HG02938 (cell line): ENCODE data around the gene CELF5.

ENCODE experiments used
- ATAC-seq: cut with Tn5 transposase; IDR thresholded peaks from one replicate; pipeline ENCODE4 v1.9.1; 2021; ENCODE audit warnings: mild to moderate bottlenecking, moderate library complexity; ENCODE audit not compliant: unreplicated experiment

CELF5 gene

DNA sequence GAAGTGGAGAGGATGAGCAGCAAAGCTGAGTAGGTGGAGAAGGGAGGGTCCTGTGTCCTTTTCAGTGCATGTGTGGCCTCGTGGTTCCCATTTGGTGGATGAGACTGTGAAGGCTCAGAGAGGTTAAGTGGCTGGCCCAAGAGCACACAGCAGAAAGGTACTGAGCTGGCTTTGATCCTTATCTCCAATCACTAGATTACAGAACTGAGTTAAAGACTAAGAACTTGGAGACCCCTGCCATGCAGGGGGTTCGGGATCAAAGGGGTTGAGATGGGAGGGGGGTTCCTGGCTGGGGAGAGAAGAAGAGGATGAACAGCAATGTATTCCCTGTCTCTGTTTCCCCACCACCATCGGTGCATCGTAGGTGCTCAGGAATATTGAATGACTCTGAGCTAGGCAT is 11.8 kb downstream of the CELF5 start:
- no peak for ATAC-seq

DNA sequence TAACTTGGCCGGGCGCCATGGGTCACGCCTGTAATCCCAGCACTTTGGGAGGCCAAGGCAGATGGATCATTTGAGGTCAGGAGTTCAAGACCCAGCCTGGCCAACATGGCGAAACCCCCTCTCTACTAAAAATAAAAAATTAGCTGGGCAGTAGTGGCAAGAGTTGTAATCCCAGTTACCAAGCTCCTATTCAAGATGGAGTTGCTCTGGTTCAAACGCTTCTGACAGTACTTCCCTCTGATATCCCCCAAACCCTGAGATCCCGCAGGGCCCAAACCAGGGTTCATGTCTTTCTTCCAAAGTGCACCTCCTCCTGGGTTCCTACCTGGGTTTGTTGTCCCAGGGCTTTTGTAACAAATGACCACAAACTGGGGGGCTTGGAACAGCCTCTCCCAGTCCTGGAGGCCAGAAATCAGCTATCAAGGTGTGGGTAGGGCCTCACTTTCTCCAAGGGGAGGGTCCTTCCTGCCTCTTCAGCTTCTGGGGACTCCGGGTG is 13.7 kb downstream of the CELF5 start:
- ATAC-seq: no peak

DNA sequence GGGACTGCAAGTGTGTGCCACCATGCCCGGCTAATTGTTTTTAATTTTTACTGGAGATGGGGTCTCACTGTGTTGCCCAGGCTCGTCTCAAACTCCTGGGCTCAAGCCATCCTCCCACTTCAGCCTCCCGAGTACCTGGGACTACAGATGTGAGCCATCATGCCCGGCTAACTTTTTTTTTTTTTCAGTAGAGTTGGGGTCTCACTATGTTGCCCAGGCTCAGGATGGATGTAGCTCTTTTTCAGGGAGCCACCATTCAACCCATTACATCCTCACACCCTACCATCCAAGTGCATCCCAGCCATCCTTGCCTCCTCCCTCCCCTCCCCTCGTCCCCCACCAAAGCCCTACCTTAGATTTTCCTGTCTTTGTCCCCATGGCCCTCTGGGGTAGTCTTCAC is 14.9 kb downstream of the CELF5 start:
- no peak for ATAC-seq

DNA sequence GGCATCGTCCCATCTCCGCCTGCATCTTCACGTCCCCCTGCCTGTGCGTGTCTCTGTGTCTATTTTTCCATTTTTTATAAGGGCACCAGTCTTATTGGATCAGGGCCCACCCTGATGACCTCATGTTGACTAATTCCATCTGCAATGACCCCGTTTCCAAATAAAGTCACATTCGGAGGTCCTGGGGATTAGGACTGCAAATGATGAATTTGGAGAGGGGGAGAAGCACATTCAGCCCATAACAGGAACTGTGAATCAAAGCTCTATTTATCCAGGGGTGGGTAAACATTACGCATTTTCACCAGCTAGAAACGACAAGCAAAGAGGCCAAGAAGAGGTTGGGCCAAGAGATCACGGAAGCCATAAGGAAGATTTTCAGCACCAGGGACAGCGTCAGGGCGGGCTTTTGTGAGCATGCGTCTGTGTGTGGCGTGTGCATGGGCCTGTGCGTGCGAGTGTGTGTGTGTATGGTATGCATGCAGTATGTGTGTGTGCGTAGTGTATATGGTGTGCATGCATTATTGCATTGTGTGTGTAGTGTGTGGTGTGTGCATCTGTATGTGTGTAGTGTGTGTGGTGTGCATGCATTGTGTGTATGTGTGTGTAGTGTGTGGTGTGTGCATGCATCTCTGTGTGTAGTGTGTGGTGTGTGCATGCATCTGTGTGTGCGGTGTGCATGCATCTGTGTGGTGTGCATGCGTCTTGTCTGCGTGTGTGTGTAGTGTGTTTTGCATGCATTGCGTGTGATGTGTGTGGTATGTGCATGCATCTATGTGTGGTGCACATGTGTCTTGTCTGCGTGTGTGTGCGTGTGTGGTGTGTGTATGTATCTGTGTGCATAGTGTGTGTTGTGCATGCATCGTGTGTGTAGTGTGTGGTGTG is 19.6 kb downstream of the CELF5 start:
- no peak for ATAC-seq

DNA sequence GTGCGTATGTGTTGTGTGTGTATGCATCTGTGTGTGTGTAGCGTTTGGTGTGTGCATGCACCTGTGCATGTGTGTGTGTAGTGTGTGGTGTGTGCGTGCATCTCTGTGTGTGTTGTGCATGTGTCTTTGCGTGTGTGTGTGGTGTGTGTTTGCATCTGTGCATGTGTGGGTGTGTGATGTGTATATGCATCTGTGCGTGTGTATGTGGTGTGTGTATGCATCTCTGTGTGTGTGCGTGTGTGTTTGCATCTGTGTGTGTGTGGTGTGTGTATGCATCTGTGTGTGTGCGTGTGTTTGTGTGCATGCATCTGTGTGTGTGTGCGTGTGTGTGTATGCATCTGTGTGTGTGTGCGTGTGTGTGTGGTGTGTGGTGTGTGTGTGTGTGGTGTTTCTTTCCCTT is 20.6 kb downstream of the CELF5 start:
- ATAC-seq: no peak

DNA sequence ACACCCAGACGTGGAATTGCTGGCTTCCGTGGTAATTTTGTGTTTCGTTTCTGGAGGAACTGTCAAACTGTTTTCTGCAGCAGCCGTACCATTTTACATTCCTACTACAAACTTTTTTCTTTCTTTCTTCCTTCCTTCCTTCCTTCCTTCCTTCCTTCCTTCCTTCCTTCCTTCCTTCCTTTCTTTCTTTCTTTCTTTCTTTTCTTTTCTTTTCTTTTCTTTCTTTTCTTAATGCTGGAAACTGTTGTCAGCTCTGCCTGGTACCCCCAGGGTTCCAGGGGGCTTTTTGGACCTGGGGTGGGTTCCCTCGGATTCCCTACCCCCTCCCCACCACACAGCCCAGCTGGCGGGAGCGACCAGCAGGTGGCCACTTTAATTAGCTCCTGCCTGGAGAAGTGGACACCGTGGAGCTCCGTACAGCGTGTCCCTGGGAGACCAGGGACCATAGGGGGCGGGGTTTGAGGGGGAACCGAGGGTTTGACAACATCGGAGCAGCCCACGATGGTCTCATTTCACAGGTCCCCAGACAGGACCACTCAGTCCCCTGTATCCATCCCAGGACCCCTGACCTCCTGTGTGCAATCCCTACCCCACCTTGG is 24.4 kb downstream of the CELF5 start:
- no peak for ATAC-seq

DNA sequence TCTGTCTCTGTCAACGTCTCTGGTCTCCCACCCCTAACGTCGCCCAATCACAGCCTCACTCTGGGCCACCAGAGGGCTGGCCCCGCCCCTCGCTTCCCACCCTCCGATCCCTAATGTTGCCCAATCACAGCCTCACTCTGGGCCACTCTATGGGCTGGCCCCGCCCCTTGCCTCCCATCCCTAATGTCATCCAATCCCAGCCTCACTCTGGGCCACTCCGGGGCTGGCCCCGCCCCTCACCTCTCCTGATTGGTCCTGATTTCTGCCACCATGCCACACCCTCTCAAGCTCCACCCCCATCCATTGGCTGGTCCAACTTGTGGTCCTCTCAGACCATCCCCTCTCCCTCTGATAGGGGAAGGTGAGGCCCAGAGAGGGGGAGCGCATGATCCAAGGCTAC is 24.9 kb downstream of the CELF5 start:
- ATAC-seq: no peak

DNA sequence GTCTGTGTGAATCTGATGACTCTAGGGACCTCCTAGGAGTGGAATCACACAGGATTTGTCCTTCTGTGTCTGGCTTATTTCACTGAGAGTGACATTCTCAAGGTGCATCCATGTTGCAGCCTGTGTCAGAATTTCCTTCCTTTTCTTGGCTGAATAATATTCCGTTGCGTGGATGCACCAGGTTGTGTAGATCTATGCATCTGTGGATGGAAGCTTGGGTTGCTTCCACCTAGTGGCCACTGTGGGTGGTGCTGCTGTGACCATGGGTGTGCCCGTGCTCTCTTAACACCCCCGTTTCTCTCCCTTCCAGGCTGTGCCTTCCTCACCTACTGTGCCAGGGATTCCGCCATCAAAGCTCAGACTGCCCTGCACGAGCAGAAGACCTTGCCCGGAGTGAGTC is 26.2 kb downstream of the CELF5 start:
- ATAC-seq: no peak

DNA sequence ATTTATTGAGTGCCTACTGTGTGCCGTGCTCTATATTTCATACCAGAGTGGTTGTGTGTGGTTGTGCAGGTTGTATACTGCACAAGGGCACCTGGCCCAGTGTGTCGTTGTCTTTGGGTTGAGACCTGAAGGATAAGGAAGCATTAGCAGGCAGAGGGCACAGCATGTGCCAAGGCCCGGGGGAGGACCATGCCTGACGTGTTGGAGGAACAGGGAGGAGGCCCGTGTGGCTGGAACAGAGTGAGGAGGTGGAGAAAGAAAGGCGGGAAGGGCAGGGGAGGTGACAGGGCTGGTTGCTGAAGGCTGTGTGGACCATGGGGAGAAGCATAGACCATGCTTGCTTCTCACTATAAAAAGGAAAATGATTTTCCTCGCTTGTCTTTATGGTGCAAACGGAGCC is 26.8 kb downstream of the CELF5 start:
- ATAC-seq: no peak

DNA sequence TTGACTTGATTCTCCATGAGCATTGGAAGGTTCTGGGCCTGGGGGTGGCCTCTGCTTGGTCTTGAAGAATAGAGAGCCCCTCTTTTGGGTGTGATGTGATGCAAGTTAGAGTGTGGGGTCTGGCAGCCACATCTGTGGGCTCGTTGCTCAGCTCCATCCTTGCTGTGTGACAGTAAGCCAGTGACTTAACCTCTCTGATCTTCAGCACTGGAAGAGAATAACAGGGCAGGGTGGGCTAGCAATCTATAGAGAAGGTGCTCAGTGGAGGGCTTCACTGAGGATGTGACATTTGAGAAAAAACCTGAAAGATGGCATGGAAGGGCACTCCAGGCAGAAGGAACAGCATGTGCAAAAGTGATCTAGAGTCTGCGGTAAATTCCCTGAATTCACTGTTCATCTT is 28.2 kb downstream of the CELF5 start:
- ATAC-seq: no peak

DNA sequence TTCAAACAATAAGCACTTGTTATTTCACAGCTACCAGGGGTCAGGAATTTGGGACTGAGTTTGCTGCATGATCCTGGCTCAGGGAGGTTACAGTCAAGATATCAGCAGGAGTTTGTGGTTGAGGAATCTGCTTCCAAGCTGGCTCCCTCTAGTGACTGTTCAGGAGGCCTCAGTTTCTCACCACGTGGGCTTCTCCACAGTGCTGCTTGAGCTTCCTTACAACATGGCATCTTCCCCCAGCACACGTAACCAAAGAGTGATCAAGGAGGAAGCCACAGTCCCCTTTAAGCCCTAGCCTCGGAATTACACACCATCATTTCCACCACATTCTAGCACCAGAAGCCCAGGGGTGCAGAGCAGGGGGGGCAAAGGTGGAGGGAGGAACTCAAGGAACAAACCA is 28.8 kb downstream of the CELF5 start:
- no peak for ATAC-seq

DNA sequence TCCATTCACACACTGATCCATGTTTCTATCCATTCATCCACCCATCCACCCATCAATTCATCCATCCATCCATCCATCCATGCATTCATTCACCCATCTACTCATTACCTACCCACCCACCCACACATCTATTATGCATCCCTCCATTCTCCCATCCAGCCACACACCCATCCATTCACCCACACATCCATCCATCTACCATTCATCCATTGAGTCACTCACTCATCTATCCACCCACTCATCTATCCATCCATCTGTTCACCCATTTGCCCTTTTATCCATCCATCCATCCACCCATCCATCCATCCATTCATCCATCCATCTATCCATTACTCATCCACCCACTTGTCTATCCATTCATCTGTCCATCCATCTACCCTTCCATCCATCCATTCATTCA is 30.1 kb downstream of the CELF5 start:
- no peak for ATAC-seq

DNA sequence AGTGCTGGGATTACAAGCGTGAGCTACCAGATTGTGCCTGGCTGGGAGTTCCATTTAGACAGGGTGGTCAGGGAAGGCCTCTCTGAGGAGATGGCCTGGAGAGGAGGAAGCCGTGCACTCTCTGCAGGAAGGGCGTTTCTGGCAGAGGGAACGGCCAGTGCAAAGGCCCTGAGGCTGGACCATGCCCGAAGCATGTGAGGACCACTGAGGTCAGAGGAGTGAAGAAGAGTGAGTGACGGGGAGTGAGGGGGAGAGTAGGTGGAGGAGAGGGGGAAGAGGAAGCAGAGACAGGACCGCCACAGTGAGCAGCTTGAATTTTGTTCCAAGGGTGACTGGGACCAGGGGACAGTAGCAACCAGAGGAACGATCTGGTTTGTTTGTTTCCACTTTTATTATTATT is 32.6 kb downstream of the CELF5 start:
- no peak for ATAC-seq

DNA sequence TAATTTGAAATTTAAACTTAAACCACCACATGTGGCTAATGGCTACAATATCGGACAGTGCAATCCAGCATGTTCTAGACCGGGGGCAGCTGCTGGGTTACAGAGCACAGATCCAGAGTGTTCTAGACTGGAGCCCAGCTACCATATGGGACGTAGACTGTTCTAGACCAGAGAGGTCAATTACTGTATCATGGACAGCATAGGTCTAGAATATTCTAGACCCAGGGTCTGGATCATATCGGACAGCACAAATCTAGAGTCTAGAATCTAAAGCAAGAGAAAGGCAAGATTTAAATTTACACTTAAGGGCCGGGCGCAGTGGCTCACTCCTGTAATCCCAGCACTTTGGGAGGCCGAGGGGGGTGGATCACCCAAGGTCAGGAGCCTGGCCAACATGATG is 37.9 kb downstream of the CELF5 start:
- no peak for ATAC-seq

DNA sequence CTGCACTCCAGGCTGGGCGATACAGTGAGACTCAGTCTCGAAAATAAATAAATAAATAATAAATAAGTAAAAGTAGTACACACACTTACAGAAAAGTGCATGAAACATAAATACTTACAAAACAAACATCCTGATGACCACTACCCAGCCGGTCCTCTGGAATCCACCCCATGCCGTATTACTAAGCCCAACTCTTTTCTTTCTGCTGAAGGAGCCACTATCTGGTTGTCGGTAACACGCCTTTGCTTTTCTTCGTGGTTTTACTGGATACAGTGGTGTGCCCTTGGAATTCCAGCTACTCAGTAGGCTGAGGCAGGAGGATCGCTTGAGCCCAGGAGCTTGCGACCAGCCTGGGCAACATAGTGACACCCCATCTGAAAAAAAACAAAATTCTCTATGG is 39.4 kb downstream of the CELF5 start:
- no peak for ATAC-seq

DNA sequence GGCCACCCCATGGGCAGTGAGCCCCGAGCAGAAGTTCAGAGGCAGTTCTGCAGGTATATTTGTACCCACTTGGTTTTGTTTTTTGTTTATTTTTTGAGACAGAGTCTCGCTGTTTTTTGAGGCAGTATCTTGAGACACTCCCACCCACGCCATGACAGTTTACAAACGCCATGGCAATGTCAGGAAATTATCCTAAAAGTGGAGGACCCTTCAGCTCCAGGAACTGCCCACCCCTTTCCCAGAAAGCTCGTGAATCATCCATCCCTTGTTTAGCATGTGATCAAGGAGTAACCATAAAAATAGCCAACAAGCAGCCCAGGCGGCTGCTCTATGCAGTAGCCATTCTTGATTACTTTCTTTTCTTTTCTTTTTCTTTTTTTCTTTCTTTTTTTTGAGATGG is 41.0 kb downstream of the CELF5 start:
- no peak for ATAC-seq

DNA sequence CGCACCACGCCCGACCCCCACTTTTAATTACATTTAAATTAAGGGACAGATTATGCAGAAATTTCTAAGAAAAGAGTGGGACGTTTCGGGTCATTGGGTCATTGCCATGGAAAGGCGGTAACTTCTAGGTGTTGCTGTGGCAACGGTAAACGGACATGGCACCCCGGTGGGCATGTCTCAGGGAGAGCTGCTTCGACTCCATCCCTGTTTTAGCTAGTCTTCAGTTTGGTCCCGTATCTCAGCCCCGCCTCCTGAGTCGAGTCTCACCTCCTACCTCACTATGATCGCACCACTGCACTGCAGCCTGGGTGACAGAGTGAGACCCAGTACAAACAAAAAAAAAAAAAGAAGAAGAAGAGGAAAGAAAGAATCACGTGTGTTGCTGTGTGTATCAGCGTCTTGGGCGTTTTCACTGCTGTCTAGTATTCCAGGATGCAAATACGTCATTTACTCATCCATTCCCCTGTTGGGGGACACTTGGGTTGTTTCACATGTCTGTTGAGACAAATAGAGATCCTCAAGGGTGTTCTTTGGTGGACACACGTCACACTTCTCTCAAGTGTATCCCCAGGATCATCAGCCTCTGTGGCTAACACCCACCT is 41.7 kb downstream of the CELF5 start:
- no peak for ATAC-seq

DNA sequence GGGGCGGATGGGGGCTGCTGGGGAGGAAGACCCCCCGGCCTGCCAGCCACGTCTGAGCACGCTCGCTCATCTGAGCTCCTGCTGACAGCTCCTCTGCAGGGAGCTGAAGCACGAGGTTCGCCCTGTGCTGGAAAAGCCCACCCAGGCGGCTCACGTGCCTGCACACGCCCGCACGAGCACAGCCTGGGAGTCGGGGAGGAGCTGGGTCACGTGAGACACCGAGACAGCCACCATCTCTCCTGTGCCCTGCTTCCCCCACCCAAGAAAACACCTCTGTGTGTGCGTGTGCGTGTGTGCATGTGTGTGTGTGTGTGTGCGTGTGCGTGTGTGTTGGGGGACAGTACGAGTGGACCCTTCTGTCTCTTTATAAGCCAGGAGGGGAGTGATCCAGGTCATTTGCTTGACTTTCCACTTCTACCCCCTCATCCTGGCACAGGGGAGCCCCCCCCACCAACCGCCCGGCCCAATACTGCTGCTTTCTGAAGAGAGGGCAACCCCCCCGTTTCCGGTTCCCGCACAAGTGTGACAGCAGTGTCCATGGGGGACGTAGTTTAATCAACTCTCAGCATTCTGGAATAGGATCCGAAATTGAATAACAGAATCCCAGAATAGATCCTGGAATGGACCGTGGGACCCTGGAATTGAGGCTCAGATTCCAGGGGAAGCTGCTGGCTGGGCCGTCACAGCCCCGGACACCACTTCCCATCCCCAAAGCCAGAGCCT is 42.5 kb downstream of the CELF5 start:
- no peak for ATAC-seq

DNA sequence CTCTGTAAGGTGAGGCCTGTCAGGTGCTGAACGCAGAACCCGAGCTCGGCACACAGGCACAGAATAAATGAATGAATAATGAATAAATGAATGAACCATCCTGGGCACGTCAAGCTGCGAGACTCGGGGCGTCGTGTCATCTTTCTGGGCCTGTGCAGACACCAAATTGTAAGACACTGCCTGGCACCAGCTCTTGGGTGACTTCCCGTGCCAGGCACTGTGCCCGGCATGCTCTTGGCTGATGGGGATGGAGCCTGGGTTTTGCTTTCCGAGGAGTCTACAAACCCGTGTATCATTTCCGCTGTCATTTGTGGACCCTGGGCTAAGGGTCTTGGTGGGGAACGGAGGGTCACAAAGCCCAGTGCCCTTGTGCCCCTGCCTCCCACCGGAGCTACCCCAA is 43.9 kb downstream of the CELF5 start:
- ATAC-seq: no peak

DNA sequence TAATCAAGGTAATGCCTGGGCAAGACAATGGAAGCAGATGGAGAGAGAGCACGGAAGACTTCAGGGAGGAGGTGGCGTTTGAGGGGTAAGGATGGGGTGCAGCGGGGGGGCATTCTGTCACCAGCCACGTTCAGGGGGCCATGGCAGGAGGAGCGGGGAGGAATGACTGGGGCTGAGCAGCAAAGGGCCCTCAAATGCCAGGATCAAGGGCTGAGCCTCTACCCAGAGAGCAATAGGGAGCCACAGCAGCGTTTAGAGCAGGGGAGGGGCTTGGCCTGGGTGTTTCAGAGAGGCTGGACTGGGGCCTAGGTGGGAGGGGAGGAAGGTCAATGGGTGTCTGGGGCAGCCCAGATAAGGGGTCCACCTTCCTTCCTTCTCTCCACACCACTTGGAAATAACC is 44.3 kb downstream of the CELF5 start:
- no peak for ATAC-seq

DNA sequence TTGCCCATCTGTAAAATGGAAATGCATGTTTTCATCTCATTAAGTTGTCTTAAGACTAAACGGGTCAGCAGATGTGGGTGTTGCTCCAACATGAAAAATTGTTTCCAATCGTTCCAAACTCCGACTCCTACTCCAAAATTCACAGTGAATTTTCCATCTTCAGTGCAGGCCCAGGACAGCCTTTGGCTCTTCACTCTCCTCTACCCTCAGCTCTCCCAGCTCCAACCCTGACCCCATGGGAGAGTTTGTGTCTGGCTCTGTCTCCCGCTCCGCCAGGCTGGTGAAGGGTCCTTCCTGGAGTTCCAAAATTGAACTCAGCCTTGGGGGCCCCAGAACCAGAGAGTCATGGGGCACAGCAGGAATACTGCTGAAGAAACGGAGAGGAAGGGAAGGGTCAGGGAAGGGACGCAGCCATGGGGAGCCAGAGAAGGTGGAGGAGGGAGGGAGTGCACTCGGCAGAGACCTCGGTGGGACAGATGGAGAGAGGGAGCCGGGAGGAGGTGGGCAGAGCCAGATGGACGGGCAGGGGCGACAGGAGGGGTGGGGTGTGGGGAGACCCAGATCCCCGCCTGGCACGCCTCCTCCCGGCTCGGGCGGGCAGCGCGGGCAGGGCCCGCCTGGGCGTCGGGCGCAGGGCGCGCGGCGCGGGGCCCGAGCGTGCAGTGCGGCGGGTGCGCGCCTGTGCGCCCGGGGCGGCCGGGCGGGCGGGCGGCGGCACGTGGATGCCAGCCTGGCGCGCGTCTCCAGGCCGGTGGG is 45.6 kb downstream of the CELF5 start:
- ATAC-seq: no peak
